ENCODE results near the gene ROS1.
A peak's percentile ranks its signal among the peaks of the same experiment; 100 is the strongest.
"Not testable (repeated sequence)": the region's sequence is repeated elsewhere in the genome, so short reads cannot be mapped to it uniquely, and the experiment has no call there.

ROS1 gene

GRCh38 chr6:117380298-117380697, 45.4 kb downstream of the ROS1 start:
- DNase-seq (ENCODE audit: low read depth), result no peak

GRCh38 chr6:117375446-117375845, 50.3 kb downstream of the ROS1 start:
- no peak for DNase-seq (ENCODE audit: low read depth)

- DNase-seq (ENCODE audit: low read depth), result no peak
Observed at GRCh38 chr6:117373211-117373813, 52.4 kb downstream of the ROS1 start.

GRCh38 chr6:117372289-117372688, 53.5 kb downstream of the ROS1 start:
- DNase-seq (ENCODE audit: low read depth), result not testable (repeated sequence)

- DNase-seq (ENCODE audit: low read depth), result no peak
Observed at GRCh38 chr6:117371492-117371891, 54.2 kb downstream of the ROS1 start.

- peak; percentile 18 for DNase-seq (ENCODE audit: low read depth)
Observed at GRCh38 chr6:117359581-117359980, 66.2 kb downstream of the ROS1 start.

GRCh38 chr6:117354671-117355070, 71.1 kb downstream of the ROS1 start:
- peak; percentile 6 for DNase-seq (ENCODE audit: low read depth)

- DNase-seq (ENCODE audit: low read depth), result peak; percentile 42
Observed at GRCh38 chr6:117352466-117353081, 73.2 kb downstream of the ROS1 start.

- DNase-seq (ENCODE audit: low read depth), result no peak
Observed at GRCh38 chr6:117351521-117351920, 74.2 kb downstream of the ROS1 start.

- DNase-seq (ENCODE audit: low read depth), result peak; percentile 27
Observed at GRCh38 chr6:117346142-117346930, 79.4 kb downstream of the ROS1 start.

GRCh38 chr6:117345292-117345610, 80.5 kb downstream of the ROS1 start:
- DNase-seq (ENCODE audit: low read depth), result no peak

GRCh38 chr6:117344444-117345291, 81.1 kb downstream of the ROS1 start:
- DNase-seq (ENCODE audit: low read depth), result peak; percentile 5

GRCh38 chr6:117338567-117338966, 87.2 kb downstream of the ROS1 start:
- DNase-seq (ENCODE audit: low read depth), result no peak

GRCh38 chr6:117329926-117330325, 95.8 kb downstream of the ROS1 start:
- no peak for DNase-seq (ENCODE audit: low read depth)

- DNase-seq (ENCODE audit: low read depth), result no peak
Observed at GRCh38 chr6:117328500-117328899, 97.2 kb downstream of the ROS1 start.

- no peak for DNase-seq (ENCODE audit: low read depth)
Observed at GRCh38 chr6:117328005-117328389, 97.7 kb downstream of the ROS1 start.

- no peak for DNase-seq (ENCODE audit: low read depth)
Observed at GRCh38 chr6:117327149-117328004, 98.4 kb downstream of the ROS1 start.

GRCh38 chr6:117326396-117326795, 99.3 kb downstream of the ROS1 start:
- DNase-seq (ENCODE audit: low read depth), result no peak

- peak; percentile 22 for DNase-seq (ENCODE audit: low read depth)
Observed at GRCh38 chr6:117317261-117317660, 108.5 kb downstream of the ROS1 start.

- DNase-seq (ENCODE audit: low read depth), result no peak
Observed at GRCh38 chr6:117311726-117312125, 114.0 kb downstream of the ROS1 start.

GRCh38 chr6:117311310-117311709, 114.4 kb downstream of the ROS1 start:
- no peak for DNase-seq (ENCODE audit: low read depth)

GRCh38 chr6:117309611-117310010, 116.1 kb downstream of the ROS1 start:
- DNase-seq (ENCODE audit: low read depth), result no peak

Data from amniotic epithelial cell (primary cell).